SIG-M5 (cell line): ENCODE data around the gene LPP.
"Not testable (repeated sequence)": the region's sequence is repeated elsewhere in the genome, so short reads cannot be mapped to it uniquely, and the experiment has no call there.

Source experiments
- DNase-seq: peaks from one replicate; lab custom pipeline; 2025; lab: John Stamatoyannopoulos, UW

LPP gene

GRCh38 chr3:188634285-188634684, 480.3 kb downstream of the LPP start:
- DNase-seq, result no peak

- DNase-seq, result no peak
These were observed 481.5 kb downstream of the LPP start for GRCh38 chr3:188635258-188636042.

GRCh38 chr3:188636292-188636691, 482.3 kb downstream of the LPP start:
- DNase-seq, result not testable (repeated sequence)

- DNase-seq, result no peak
These were observed 487.1 kb downstream of the LPP start for GRCh38 chr3:188641076-188641475.

- DNase-seq, result no peak
These were observed 489.8 kb downstream of the LPP start for GRCh38 chr3:188643736-188644135.

- DNase-seq, result no peak
These were observed 492.6 kb downstream of the LPP start for GRCh38 chr3:188646592-188646991.

- DNase-seq, result no peak
These were observed 493.3 kb downstream of the LPP start for GRCh38 chr3:188647237-188647636.

GRCh38 chr3:188649521-188649920, 495.6 kb downstream of the LPP start:
- no peak for DNase-seq

GRCh38 chr3:188656196-188656982, 502.4 kb downstream of the LPP start:
- DNase-seq, result no peak

- no peak for DNase-seq
These were observed 504.6 kb downstream of the LPP start for GRCh38 chr3:188658606-188659005.

GRCh38 chr3:188659449-188660090, 505.6 kb downstream of the LPP start:
- no peak for DNase-seq

GRCh38 chr3:188660415-188660814, 506.5 kb downstream of the LPP start:
- DNase-seq, result no peak

GRCh38 chr3:188661806-188662205, 507.8 kb downstream of the LPP start:
- DNase-seq, result no peak

GRCh38 chr3:188662214-188662613, 508.3 kb downstream of the LPP start:
- no peak for DNase-seq

GRCh38 chr3:188662795-188663194, 508.8 kb downstream of the LPP start:
- no peak for DNase-seq

GRCh38 chr3:188663839-188664238, 509.9 kb downstream of the LPP start:
- DNase-seq, result no peak

- no peak for DNase-seq
These were observed 510.8 kb downstream of the LPP start for GRCh38 chr3:188664795-188665194.

- no peak for DNase-seq
These were observed 514.0 kb downstream of the LPP start for GRCh38 chr3:188667926-188668325.

- no peak for DNase-seq
These were observed 516.5 kb downstream of the LPP start for GRCh38 chr3:188670446-188670845.

- DNase-seq, result no peak
These were observed 518.0 kb downstream of the LPP start for GRCh38 chr3:188671971-188672370.

GRCh38 chr3:188672840-188673239, 518.9 kb downstream of the LPP start:
- DNase-seq, result no peak

GRCh38 chr3:188673646-188674186, 519.8 kb downstream of the LPP start:
- DNase-seq, result no peak

- no peak for DNase-seq
These were observed 520.6 kb downstream of the LPP start for GRCh38 chr3:188674595-188674994.
